ENCODE measurements around the gene SMIM13.

SMIM13 gene

DNA sequence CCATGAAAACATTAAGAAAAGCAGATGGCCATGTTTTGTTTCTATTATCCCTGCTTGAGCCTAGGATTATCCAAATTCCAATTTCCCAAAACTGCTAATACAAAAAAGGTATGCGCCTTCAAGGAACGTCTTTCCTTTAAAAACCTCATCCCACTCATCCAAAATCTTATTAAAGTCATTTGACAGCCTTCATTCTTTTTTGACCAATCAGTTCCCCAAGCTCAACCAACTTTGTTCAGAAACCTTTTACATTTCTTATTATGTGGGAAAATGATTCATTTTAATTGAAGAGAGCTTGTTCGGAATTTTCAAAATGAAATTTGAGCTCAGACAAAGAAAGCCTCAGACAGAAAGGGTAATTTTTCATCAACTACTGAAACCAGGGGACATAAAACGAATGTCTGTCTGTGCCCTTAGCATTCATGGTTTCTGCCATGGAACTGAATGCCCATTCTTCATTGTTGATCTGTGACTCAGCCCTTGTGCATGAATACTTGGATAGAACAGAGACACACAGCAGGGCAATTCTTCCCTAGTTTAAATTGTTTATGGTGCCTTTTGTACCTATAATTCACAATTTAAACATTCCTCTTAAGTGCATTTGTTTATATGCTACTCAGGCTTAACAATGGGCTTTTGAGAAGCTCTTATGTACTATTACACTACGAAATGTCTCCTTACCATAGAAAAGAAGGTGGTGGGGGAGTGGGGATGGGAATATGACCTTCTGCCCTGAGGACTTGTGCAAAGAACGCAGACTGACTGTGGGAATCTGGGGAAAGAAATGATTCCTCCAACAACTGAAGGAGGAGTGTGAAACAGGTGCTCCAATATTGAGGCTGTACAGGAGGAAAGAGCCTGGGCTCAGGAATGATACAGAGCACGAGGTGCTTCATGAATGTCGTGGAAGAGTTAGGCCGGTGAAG lies 67.7 kb downstream of the SMIM13 start:
- DNase-seq, result no peak

DNA sequence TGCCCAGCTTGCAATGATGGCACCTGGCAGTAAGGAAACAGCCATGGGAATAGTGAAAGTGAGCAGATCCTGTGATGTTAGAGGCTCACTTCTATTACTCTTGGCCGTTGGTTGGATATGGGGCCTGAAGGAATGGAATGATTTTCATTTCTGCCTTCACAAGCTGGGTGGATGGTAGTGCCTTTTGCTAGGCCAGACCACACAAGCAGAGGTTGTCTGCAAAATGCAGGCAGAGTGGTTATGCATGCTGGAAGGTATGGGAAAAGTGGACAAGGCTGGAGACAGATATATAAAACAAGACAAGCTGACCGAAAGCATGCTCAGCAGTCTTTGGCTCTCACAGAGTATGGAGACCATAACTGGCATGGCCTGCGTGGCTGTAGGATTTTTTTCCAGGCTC lies 68.6 kb downstream of the SMIM13 start:
- no peak for DNase-seq

DNA sequence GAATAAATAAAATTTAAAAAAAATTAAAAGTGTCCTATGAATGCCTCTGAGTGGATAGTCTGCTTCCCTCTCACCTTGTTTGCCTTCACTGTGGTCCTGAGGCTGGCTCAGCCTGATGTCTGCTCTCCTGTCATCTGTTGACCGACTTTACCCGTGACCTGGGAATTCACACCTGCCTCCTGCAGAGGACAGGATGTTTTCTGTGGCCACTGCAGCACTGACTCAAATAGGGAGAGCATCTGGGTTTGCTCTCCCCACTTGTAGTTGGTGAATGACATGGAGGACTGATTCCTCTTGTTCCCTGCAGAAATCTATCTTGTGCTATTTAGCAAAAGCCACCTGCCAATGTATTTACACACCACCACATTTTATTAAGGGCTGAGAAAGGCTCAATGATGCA lies 70.3 kb downstream of the SMIM13 start:
- DNase-seq, result no peak

DNA sequence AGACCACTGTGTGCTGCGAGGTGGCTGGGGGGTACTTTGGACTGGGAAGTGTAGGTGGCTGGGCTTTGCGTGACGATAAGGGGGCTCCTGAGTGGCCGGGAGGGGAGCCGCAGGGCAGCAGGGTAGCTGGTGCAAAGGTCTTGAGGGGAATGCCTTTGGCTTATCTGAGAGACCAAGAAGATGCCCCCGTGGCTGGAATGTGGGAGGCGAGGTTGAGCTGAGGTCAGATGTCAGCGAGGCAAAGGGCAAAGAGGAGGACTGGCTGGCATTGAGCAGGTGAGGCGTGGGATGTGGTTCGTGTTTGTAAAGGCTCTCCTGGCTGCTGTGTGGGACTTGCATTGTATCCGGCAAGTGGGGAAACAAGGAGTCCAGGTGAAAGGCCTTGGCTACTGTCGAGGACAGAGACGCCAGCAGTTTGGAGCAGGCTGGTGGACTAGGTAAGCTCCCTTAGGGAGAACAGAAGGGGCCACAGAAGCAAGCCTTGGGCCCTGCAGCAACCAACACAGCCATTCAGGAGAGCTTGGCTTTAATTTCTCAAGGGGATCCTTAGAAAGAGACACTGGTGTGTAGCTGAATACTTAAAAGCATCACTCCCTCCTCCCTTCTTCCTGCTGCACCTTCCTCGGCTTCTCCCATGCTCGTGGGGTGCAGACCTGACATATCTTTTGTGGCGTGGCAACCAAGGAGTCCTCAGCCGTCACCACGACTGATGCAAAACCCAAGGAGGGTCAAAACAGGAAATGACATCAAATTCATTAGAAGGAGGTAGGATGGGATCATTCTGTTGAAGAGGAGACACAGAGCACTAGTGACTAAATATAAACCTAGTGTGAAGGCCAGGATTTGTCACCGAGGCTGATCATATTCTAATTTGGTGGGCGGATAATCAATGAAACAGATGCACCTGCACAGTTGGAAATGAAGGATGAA lies 71.3 kb downstream of the SMIM13 start:
- no peak for DNase-seq

DNA sequence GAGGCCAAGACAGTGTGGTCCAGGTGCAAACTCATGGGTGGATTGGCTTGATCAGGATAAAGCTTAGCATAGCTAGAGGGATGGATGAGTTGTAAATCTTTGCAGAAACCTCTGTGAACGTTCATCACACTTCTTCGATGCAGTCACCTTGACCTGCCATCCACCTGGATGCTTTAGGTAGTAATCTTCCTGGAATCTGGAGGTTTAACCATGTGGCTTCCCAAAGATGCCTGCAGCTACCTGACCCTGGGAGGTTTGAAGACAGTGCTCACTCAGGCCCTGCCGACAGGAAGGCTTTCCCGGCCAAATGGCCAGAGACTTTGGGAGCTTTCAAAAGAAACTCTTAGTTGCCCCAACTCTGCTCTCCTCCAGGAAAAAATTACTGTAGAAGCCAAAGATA lies 73.3 kb downstream of the SMIM13 start:
- DNase-seq, result no peak

DNA sequence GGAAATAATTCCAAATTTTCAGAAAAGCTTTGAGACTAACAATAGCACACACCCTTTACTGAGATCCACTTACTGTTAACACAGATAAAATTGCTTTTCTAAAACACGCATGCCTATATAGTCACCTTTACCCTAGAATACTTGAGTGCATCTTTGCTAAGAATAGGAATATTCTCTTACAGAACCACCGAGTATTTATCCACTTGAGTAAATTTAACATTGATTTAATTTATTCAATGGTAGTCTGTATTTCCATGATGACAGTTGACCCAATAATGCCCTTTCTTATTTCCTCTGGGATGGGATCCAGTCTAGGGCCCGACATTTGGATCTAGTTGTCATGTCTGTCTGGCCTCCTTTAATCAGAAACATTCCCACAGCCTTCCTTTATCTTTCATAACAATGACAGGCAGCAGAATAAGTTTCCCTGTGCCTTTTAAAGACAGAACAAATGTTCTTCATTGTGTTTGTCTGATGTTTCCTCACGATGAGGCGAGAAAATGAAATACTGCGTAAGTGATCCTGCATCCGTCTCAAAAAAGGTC lies 74.5 kb downstream of the SMIM13 start:
- DNase-seq, result no peak

DNA sequence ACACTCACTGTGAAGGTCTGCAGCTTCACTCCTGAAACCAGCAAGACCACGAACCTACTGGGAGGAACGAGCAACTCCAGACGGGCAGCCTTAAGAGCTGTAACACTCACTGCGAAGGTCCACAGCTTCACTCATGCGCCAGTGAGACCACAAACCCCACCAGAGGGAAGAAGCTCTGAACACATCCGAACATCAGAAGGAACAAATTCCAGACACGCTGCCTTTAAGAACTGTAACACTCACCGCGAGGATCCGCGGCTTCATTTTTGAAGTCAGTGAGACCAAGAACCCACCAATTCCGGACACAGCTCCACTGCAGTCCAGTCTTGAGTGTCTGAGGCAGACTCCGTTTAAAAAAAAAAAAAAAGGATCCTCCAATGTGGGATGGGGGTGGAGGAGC lies 78.3 kb downstream of the SMIM13 start:
- no peak for DNase-seq

DNA sequence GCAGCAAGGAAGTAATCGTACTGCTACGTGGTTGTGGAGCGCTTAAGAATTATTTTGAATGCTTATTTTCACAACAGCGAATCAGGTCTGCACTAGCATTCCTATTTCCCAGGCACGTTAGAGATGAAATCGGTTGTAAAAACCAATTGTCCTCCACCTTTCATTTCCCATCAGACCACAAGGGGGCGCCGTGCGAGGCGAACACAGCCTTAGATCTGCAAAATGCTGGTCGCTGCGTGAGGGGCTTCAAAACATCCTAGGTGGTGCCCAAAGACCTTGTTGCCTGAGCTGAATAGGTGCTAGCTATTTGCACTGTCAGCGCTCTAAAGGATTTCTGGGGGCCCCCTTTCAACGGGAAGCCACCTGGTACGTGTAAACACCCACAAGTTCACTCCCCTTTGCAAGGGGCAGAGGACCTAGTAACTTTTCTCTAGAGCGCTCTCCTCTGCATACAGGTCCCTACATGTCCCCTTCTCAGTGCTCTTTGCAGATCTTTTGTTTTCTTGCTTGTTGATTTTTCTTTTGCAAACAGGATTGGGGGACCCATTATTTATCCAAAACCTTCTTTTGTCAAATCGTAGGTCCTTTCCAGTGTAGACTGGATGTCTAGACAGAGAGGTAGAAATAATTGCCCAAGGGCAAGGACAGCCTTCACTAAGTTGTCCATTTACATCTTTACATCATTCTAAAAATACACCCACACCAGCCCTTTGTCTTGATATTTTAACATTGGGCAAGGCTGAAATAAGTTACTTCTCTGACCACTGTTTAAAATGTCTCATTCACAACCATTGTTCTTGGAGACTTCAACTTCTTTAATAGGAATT lies 79.1 kb downstream of the SMIM13 start:
- DNase-seq, result peak; percentile 83

DNA sequence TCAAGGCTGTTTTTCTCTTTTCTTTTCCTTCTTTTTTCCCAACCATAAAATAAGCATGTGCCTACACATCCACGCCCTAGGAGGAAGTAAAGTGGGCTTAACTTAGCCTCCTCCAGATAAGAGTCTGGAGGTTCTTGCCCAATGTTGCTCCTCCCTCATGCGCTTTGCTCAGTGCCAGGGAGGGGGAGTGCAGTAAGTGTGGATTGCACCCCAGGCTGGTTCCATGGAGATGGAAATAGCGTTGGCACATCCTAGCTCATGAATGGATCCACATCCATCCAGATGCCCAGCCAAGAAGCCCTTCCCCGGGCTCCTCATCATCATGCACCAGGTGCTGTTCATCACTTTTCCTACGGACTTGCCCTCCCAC lies 80.6 kb downstream of the SMIM13 start:
- DNase-seq, result no peak

DNA sequence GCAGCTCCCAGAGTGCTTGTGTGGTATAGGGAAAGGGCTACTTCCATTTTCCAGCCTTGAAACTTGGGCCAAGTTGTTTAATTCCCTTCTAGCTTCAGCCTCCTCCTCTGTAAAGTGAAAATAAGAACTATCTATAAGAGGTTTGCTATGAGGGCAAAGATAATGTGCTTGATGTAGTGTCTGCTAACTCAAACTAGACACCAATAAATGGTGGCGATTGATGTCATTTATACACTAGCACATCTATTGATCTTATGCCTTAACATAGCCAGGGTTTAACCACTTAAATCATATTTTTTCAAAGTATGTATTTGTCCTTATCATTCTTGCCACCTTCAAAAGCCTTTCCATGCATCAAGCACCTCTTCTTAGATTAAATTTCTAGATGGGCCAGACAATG lies 83.6 kb downstream of the SMIM13 start:
- DNase-seq, result no peak

DNA sequence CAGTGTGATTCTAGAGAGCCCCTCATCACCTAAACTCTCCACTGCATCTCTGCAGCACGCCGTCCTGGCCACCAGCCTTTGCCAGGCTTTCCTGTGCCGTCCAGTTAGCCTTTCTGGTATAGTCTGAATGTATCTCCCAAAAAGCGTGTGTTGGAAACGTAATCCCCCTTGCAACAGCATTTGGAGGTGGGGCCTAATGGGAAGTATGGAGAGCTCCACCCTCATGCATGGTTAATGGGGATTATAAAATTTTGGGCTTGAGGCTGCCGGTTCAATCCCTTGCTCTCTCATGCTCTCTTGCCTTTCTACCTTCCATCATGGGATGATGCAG lies 85.4 kb downstream of the SMIM13 start:
- DNase-seq, result no peak

DNA sequence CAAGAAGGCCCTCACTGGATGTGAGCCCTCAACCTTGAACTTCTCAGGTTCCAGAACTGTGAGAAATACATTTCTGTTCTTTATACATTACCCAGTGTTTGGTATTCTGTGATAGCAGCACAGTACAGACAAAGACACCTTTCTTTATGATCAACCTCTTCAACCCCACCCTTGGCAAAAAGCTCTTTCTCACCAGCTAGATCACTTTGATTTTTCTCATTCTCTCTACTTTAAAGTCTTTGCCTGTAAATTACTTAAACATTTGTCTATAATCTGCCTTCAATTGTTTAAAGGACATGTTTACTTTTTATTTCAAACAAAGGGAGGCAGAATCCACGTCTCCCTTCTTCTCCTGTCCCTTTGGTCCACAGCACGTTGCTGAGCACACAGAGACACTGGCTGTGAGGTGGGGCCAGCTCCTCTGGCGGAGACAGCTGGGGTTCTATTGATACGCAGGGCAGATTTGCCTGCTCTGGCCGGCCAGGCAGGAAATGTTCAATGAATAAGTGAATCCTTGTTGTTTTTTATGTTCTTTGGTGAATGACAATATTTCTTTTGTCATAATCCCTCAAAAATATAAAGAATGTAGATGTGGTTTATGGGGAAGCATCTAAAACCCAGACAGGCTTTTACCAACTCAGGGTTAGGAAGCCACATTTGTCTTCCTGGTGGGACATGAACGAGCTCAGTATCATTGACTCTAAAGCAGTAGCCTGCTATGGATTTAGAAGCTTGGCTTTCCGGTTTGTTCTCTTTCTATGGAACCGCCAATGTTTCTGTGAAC lies 86.0 kb downstream of the SMIM13 start:
- no peak for DNase-seq

DNA sequence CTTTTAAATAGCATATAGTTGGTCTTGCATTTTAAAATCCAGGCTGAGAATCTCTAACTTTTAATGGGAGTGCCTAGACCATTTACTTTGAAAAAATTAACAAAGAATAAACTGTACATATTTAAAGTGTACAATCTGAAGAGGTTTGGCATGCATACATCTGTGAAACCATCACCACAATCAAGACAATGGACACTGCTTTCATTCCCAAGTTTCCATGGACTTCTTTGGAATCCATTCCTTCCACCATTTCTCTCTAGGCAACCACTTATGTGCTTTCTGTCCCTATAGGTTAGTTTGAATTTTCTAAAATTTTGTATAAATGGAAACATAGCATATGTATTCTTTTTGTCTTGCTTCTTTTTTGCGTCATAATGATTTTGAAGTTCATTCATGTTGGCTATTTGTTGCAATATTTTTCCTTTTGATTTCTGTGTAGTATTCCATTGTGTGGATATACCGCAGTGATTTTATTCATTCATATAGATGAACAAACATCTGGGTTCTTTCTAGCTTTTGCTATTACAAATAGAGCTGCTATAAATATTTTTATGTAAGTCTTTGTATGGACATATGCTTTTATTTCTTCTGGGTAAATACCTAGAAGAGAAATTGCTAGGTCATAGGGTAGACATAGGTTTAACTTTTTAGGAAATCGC lies 88.0 kb downstream of the SMIM13 start:
- no peak for DNase-seq

DNA sequence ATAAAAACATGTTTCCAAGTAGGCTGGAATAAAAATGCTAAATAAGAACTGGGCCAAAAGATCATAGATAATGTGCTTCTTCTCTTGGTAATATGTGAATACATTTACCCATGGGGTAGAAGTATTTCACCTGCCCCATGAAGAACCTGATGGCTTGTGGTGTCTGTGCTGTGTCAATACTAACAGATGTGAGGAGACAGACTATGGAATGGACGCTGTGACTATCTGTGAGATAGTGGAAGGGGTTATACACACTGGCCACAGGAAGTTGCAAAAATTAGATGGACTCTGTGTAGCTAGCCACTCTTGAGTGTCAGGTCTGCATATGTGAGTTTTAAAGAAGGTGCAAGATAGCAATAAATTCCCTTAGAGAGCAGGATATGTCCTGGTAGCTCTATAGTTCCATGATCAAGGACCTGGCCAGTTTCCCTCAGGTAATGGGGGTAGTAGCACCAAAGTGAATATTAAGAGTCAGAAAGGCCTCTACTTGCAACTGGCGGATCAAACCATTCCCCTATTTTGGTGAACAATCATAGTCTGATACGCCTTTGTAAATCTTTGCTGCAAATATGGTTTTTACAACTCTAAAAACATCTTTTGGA lies 90.2 kb downstream of the SMIM13 start:
- DNase-seq, result no peak

DNA sequence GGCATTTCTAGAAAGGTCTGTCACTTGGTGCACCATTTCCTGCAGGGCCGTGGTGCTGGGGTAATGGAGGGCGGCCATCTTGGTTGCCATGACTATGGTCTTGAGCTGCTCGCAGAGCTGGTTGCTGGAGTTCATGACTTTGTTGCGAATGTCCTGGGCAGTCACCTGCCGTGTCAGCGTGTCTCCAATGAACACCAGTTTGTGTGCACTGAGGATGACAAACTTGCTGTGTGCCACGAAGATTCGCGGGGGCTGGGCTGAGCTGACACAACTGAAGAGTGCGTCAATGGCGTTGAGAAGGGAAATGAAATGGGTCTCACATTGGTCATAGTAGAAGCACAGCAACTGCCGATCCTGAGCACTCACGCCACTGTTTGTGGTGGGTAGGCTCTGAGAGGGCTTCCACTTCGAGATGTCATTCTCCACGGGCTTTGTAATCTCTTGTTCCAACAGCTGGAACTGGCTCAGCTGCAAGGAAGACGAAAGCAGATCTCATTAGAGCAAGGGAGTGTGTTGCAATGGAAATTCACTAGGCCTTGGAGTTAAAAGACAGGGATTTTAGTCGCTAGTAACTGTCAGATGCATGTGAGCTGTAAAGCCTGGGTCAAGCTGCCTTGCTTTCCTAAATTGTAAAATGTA lies 91.7 kb downstream of the SMIM13 start:
- no peak for DNase-seq

DNA sequence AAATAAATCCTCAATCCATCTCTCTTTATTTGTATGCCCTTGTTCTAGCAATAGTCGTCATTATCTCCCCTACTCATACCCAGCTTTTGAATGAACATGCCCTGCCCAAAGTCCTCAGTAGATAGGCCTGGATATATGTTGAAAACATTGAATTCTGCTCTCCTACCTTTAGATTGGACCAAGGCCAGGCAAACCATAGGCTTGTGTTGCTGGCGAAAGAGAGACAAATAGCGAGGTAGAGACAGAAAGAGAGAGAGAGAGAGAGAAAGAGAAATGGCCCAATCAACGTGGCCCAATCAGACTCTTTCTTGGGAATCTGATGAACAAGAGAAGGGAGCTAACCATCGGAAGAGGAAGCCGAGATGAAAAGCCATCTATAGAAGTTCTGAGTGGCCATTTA lies 93.7 kb downstream of the SMIM13 start:
- no peak for DNase-seq
